GM18526 (cell line): ENCODE results near the gene DOCK9.

Experiments used
- POLR2A ChIP-seq: IDR thresholded peaks from 3 replicates; pipeline ENCODE4 v1.6.1; 2011; ENCODE audit not compliant: insufficient read length; ENCODE audit errors: extremely low read depth

Gene DOCK9

GRCh38 chr13:98900442-98900841 is 77.4 kb downstream of the DOCK9 start:
- TF ChIP-seq POLR2A, result no peak

GRCh38 chr13:98897706-98898105 is 80.2 kb downstream of the DOCK9 start:
- no peak for TF ChIP-seq POLR2A

- no peak for TF ChIP-seq POLR2A
Measured at GRCh38 chr13:98896868-98897144, 81.1 kb downstream of the DOCK9 start.

GRCh38 chr13:98896083-98896867 is 81.6 kb downstream of the DOCK9 start:
- no peak for TF ChIP-seq POLR2A

- TF ChIP-seq POLR2A, result no peak
Measured at GRCh38 chr13:98893371-98893770, 84.5 kb downstream of the DOCK9 start.

GRCh38 chr13:98892821-98893220 is 85.0 kb downstream of the DOCK9 start:
- TF ChIP-seq POLR2A, result no peak

- no peak for TF ChIP-seq POLR2A
Measured at GRCh38 chr13:98892077-98892476, 85.8 kb downstream of the DOCK9 start.

- TF ChIP-seq POLR2A, result no peak
Measured at GRCh38 chr13:98890925-98891324, 86.9 kb downstream of the DOCK9 start.

- TF ChIP-seq POLR2A, result no peak
Measured at GRCh38 chr13:98890186-98890585, 87.7 kb downstream of the DOCK9 start.

GRCh38 chr13:98889419-98890085 is 88.3 kb downstream of the DOCK9 start:
- no peak for TF ChIP-seq POLR2A

- TF ChIP-seq POLR2A, result no peak
Measured at GRCh38 chr13:98888890-98889279, 89.0 kb downstream of the DOCK9 start.

GRCh38 chr13:98888222-98888889 is 89.5 kb downstream of the DOCK9 start:
- TF ChIP-seq POLR2A, result no peak

- TF ChIP-seq POLR2A, result no peak
Measured at GRCh38 chr13:98886587-98887230, 91.2 kb downstream of the DOCK9 start.

- no peak for TF ChIP-seq POLR2A
Measured at GRCh38 chr13:98885600-98885999, 92.3 kb downstream of the DOCK9 start.

- TF ChIP-seq POLR2A, result no peak
Measured at GRCh38 chr13:98883998-98884397, 93.9 kb downstream of the DOCK9 start.

GRCh38 chr13:98881390-98881789 is 96.5 kb downstream of the DOCK9 start:
- no peak for TF ChIP-seq POLR2A
